GM21723 (cell line): ENCODE results near the gene TCF4.
A peak's percentile ranks its signal among the peaks of the same experiment; 100 is the strongest.

ENCODE experiments used
- ATAC-seq: cut with Tn5 transposase; IDR thresholded peaks from one replicate; pipeline ENCODE4 v1.9.1; 2021; ENCODE audit warnings: mild to moderate bottlenecking, moderate library complexity; ENCODE audit not compliant: unreplicated experiment

TCF4 gene

DNA sequence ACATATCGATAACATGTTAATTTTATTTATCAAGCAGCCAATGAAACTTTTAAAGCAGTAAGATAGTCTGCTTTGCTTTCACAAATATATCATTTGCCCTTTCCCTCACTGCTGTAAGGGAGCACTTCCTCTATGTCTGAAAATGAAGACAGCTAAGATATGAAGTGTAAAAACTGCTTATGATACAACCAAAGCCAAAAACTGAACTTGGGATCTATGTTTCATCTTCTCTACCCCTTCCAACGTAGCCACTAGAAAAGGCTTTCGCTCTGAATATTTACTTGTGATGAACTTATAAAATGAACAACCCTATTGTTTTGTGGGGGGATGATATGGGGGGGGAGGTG is 140.3 kb downstream of the TCF4 start:
- ATAC-seq: no peak

DNA sequence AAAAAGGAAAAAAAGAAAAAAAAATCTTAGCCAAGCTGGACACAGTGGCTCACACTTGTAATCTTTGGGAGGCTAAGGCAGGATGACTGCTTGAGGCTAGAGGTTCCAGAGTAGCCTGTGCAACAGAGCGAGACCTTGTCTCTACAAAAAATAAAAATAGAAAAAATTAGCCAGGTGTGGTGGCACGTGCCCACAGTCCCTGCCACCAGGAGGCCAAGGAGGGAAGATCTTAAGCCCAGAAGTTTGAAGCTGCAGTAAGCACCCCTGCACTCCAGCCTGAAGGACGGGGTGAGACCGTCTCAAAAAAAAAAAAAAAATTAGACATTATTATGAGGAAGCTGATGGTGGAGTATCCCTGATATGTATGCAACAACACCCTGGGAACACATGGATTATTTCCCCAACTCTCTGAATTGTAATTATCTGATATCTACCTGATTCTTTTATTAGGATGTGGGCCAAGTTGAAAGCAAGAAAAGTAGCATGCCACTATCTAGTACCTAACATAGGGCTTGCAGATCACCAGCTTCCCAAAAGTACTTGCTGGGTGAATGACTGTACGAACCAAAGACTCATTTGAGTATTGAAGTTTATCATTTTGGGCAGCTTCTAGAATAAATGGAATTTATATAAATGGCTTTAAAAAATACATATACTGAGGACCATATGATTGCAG is 140.9 kb downstream of the TCF4 start:
- ATAC-seq: no peak

DNA sequence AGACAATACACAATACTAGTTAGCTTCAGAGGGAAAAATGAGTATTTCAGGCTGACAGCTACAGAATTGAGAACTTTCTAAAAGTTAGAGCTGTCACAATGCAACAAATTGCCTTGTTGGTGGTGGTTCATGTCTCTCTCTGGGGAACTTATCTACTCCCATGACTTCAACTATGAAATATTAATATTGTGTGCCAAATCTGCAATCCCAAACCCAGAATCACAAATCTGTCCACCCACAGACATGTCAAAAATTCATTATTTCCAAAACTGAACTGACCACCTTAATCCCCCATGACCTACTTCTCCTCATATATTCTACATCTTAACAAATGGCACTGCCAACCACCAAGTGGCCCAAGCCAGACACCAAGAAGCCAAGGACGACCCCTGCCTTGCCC is 143.5 kb downstream of the TCF4 start:
- no peak for ATAC-seq

DNA sequence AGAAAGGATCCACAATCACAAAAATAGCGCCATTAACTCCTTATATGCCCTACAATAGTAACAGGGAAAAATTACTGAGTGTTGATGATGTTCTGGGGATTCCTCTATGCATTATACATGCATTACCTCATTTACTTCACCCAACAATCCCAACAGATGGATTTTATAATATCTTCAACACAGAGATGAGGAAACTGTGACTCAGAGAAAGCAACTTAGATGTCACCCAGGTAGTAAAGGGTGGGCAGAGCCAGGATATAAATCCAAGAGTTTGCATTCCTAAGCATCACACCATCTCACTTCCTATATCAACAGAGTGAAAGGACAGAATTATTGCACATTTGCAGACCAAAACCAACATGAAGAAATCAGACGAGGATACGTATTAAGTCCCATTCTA is 144.2 kb downstream of the TCF4 start:
- ATAC-seq: no peak

DNA sequence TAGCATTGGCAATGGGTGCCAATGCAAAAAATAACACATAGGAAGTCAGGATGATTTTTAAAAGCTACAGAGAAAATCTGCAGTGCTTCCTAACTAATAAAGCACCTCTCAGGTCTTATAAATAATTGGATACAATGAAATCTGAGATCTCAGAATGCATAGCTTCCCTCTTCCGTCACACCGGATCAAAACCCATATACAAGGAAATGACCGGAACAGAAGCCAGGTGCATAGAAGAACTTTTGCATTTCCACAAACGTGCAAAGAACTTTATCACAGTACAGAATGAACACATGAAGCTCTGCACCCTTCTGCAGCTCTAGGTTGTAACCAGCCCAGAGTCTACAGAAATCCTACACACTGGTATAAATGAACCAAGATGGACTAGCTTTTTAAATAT is 145.4 kb downstream of the TCF4 start:
- ATAC-seq: no peak

DNA sequence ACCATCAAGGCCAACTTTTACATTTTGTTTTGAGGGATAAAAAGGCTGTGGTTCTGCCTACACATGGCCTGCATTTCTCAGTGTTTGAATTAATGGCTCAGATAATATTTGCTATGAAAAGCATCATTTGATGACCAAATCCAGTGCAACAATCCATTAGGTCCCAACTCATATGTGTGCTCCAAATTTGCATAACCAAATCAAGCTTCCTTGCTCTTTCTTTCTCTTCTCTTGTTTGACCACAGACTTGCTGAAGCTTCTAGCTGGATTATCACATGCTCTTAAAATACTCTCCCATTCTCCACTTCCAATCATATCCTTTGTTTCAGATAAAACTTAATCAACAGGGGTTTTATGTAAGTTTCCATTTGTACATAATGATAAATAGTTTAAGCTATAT is 147.0 kb downstream of the TCF4 start:
- no peak for ATAC-seq

DNA sequence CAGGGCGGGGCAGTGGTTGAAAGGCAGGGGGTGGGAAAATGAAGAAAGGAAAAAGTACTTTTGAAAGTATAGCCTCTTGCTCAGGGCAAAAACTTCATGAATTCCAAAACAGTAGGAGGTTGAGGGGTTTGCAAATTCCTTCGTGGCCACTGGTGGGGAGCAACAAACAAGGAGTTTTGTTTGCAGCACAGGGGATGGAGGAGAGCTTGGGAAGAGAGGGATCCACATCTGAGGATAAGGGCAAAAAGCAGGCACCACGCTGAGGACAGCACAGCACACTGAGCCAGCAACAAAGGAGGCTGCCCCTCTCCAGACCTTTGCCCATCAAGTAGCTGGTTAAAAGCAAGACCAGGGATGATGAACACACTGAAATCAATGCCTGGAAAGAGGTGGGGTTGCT is 148.9 kb downstream of the TCF4 start:
- ATAC-seq: no peak

DNA sequence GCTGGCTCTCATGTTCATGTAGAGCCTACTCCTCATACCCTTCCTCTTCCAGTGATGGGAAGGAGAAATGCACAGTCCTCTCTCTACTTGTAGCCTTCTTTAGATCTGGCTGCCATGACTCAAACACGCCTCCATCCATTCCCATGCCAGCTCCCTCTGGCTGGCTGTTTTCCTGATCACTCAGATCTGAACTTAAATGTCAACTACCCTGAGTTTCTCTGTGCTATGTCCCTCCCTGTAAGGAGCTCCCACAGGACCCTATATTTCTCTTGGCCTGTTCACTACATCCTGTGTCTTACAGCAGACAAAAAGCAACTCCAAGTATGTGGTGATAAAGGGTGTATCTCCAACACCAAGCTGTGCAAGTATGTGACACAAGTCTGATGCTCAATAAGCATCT is 152.4 kb downstream of the TCF4 start:
- ATAC-seq: no peak

DNA sequence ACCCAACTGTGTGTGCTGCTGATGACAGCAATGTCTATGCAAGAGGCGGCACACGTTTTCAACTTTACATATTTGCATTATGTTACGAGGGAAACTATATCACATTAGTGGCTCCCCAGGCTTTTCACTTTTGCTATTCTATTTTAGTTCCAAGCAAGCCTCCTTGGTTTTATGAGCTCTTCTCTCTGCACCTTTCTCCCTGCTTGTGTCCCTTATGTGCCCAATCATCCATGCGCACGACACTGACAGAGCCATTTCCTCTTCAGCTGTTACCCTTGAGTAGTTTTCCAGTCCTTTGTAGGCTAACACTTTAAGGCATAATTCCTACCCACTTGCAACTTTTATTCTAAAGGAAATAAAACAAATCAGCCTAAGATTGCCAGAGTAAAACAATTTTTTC is 154.3 kb downstream of the TCF4 start:
- no peak for ATAC-seq

DNA sequence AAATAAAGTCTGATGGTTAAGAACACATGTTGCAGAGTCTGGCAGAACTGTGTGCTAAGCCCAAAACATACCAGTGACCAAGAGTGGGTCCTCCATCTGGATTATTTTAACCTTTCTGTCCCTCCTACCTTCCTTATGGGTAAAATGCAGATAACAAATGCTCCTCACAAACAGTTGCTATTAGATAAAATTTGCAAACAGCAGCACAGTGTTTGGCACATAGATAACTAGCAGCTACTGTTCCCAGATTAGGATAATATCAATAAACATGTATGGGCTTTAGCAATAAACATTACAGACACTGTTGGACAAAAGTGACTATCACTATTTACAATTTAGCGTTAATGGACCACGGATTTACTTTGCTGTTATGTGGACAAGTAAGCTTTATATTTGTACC is 154.9 kb downstream of the TCF4 start:
- ATAC-seq: no peak

DNA sequence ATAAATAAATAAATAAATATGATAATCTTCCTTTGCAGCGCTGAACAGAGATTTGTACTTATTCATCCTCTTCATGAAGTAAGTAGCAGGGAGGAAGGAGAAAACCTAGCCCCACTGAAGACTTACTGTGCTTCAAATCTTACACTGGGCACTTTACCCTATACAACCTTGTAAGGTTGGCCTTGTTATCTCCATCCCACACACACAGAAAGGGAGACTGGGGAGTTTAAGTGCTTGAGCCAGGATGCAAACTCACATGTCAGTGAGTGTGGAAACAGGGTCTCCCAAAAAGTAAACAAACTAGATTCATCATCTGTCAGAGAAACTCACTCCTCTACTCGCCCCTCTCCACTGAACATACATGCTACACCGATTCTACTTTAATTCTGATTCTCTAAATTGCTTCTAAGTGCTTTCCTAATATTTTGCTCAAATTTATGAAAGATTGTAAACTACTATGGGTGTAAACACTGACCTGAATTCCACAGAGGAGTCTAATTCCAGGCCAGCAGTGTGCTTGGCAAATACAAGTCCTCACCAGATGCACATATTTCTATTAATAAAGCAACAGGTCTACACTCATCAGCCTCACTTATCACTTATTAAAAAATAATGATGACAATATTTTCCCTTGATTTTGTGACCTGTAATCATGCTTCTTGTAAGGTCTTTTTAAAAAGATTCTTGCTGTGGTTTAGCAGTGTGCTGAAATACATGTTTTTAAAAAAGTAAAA is 155.5 kb downstream of the TCF4 start:
- no peak for ATAC-seq

DNA sequence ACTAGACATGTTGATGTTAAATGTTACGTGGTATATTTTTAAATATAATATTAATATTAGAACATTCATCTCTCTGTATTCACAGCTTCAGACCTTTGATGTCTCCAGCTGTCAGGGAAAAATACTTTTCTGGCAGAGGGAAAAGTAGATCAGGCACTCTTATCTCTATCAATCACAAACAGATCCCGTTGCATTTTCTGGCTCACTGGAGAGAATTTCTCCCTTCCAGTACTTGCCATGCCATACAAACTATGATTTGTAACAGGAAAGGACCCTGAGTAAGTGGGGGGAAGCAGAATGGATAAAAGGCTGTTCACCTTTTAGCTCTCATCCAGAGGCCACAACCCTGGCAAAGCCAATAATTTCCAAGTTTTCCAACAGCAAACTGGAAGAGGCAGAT is 158.0 kb downstream of the TCF4 start:
- ATAC-seq: no peak

DNA sequence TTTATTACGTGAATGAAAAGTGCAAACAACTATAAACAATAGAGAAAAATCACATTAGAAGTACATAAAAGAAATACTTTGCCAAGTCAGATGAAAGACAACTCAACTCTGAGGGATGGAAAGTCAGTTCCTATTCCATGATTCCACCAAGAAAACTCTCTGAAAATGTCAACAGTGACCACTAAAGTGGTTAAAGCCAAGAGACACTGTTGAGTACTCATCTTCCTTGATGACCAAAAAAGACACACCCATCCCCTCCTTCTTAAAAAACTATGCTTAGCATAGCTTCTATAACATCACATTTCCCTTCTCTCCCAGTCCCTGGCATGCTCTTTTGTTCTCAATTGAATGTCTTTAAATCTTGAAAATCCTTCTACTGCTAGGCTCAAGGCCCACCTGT is 160.0 kb downstream of the TCF4 start:
- no peak for ATAC-seq

DNA sequence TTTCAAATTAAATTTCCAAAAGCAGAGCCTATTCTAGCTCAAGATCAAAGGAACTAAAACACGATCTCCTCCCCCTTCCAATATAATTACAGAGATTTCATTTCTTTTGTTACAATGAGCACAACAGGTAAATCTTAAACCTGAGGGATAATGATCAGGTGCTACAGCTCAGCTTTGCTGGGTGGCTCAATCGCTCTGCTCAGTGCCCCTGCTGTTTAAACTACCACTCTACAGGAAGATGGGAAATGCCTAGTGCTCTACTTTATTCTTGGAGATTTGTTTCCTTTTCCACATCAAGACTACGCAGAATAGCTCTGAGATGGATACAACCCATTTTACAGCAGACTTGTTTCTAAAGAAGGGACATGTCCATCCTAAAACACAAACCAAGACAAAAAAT is 162.3 kb downstream of the TCF4 start:
- ATAC-seq: no peak

DNA sequence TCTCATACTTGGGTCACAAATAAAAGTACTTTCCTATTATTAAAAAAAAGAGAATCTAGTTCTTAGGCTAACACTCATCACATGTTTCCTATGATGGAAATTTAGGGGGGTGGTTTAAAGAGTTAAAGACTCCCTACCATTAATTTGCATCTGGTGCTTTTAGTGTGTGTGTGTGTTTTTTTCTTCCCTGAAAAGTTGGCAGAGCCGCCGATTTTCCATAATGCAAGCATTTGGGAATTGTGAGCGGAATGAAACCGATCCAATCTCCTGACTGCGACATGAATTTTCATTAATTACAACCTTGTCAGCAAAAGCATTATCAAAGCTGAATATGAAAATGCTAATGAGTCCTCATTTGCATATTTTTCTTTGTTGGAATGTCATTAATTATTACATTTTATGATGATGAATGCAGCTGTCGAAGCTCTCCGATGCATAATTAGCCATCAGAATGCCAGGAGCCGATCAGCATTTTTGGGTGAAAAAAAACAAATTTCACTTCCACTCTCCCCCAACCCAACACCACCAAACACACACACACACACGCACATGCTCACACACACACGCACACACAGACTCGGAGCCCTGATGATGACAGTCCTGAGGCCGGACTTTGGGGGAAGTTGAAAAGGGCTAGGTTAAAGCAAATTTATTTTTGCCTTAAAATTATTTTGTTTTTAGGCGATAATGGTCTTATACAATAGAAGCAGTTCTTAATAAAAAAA is 165.4 kb downstream of the TCF4 start:
- no peak for ATAC-seq

DNA sequence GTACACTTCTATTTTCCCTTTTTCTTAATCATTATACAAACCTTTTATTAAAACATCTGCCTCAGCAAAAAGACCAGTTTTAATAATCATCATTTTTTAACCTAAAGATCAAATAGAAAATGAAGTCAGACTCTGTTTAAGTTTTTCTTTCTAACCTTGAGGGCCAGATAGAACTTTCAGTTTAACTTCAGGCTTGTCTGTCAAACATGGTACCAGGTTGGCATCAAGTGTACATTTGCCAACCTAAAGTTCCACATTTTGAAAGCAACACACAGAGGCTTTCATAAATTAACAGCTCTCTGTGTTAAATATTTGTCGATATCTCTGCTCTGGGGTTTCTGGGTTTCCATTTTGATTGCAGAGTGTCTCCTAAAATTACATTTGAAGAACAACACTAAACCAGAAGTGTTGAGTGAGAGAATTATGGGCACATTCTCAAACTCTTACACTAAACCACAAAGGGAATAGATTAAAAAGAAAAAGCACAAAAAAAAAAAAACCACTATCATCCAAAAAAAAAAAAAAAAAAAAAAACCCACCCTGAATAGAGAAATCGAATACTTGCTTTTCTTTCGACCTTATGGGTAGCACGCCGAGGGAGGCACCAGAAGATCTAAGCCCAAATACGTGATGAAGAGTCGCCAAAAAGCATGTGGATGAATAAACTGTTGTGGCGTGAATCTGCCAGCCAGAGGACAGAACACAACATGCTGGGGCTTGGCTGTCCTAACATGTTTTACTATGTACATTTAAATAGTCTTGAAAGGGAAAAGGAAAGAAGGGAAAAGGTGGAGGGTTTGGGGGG is 166.2 kb downstream of the TCF4 start:
- ATAC-seq: no peak

DNA sequence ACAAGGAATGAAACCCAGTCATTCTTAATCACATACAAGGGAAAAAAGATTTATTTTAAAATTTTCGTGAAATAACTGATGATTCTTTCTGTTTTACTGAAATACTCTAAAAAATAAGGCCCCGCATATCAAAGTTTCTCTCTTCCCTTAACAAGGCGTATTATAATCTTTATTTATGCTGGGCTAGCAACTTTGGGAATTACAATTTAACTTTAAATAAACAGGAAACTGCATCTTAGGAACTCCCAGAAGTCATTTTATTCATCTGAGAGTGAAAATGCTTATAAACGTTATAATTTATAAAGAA is 166.7 kb downstream of the TCF4 start:
- ATAC-seq: no peak

DNA sequence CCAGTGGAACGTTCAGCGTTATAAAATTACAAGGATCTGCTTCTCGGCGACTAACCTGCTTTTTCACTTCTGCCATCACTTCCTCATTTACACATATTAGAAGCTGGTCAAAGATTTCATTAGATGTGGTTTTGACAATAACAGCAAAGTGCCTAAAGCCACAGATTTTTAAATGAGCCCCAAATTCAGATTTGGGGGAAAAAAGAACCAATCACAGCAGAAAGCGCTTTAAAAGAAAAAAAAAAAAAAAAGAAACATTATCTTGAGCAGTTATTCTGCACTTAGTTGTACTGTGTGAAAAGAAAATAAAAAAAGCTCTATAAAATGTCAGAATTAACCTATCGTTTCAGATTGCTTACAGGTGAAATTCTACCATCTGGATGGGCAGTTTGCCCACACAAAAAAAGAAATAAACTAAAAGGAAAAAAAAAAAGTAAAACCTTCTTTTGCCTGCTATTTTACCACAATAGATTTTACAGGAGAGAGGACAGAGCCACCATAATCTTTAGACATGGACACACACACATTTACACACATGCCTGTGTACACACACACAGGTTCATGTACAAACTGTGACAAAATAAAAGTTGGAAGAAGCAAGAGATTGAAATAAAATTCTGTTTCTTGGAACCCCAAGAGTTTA is 167.2 kb downstream of the TCF4 start:
- peak; percentile 79 for ATAC-seq

DNA sequence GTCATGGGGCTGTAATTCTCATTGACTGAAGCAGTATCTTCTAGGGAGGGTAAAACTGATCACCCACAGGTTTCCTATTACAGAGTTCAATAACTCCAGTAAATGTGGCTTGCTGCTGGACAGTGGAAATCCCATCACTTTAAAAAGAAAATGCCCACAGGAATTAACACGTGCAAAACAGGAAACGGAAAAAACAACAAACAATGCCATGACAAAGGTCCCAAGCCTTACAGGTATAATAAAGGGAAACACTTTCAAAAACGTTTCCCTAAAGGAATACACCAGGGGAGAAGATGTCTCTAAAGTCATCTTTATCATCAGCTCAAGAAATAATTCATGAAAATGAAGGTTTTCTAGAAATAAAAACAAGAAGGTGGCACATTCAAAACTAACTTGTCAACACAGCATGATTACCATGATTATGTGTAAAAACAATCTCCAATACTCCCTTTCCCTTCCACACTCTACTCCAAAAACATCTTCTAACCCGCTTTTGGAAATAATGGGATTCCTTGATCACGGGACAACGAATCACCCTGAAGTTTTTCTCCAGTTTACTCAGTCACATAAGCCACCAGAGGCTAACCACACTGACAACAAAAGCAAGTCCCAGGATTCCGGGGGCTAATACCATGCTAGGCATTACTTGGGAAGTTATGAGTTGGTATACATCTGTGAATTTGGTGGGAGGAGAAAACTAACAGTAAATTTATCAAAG is 167.9 kb downstream of the TCF4 start:
- ATAC-seq: peak; percentile 29

DNA sequence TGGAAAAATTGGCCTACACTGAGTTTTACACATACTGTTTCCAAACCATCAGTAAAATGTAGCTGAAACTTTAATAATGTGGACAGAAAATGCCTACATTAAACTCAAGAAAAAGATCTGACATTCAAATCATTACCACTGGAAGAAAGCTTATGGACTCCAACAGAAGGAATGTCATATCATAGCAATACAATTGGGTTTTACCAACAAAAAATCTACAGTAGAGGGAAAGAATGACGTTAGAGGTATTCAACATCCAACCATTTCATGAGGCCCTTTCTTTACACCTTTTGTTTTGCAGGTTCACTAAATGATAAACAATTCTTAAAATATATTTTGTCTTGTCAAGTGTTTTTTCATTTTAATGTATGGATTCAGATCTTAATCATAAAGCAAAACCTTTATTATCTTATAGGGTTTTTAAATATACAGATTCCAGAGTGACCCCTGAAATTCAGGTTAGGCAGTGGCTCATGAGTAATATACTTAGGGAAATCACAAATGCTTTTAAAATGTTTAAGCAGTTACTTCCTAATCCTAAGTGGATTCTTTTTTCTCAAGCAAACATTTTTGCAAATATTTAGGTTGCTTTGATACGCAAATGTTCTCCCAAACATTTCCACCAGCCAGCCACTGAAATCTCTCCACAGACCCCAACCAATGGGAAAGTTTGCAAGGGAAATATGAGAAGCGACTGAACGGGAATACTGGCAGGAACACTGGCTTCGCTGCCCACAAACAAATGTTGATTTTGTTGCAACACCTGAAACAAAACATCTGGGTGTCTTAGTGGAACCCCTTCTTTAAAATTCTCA is 168.7 kb downstream of the TCF4 start:
- ATAC-seq: no peak
